ENCODE data around the gene FIBCD1.

Gene FIBCD1

GRCh38 chr9:130930132-130930803, 8.8 kb downstream of the FIBCD1 start:
- Histone ChIP-seq H3K27ac (replicated peaks) (no peak overlapping the region), H3K4me3 (replicated peaks; ENCODE audit: insufficient read depth, low read length) (no peak overlapping the region), H3K27me3 (ENCODE audit: insufficient read depth, poor library complexity, severe bottlenecking) (peaks cover 21% of the 10 kb centered on the region)
- TF ChIP-seq POLR2AphosphoS5 (IDR thresholded peaks at IDR 0.05; ENCODE audit: low read depth): no peak
- no peak for TF ChIP-seq CTCF (IDR thresholded peaks at IDR 0.05; ENCODE audit: insufficient read depth, low read length)
- no peak for TF ChIP-seq REST (IDR thresholded peaks at IDR 0.05; ENCODE audit: insufficient replicate concordance, low read depth)
- no peak for TF ChIP-seq SPI1 (IDR thresholded peaks at IDR 0.05; ENCODE audit: borderline replicate concordance, low read depth)
- TF ChIP-seq GABPA (IDR thresholded peaks at IDR 0.05; ENCODE audit: low read depth): no peak
- DNase-seq (ENCODE audit: low read depth in 1 of 2, low spot score in 1 of 2): no peak

GRCh38 chr9:130929571-130930038, 9.4 kb downstream of the FIBCD1 start:
- peaks cover 23% of the 10 kb centered on the region for H3K27me3 ChIP-seq (ENCODE audit: insufficient read depth, poor library complexity, severe bottlenecking)
- DNase-seq (ENCODE audit: low read depth in 1 of 2, low spot score in 1 of 2): no peak
- TF ChIP-seq GABPA (IDR thresholded peaks at IDR 0.05; ENCODE audit: low read depth) (no peak), REST (IDR thresholded peaks at IDR 0.05; ENCODE audit: insufficient replicate concordance, low read depth) (no peak), SPI1 (IDR thresholded peaks at IDR 0.05; ENCODE audit: borderline replicate concordance, low read depth) (no peak), CTCF (IDR thresholded peaks at IDR 0.05; ENCODE audit: insufficient read depth, low read length) (no peak), POLR2AphosphoS5 (IDR thresholded peaks at IDR 0.05; ENCODE audit: low read depth) (no peak)

GRCh38 chr9:130927995-130928900, 10.8 kb downstream of the FIBCD1 start:
- DNase-seq (ENCODE audit: low read depth in 1 of 2, low spot score in 1 of 2): no peak
- TF ChIP-seq SPI1 (IDR thresholded peaks at IDR 0.05; ENCODE audit: borderline replicate concordance, low read depth): no peak
- TF ChIP-seq POLR2AphosphoS5 (IDR thresholded peaks at IDR 0.05; ENCODE audit: low read depth): no peak
- TF ChIP-seq GABPA (IDR thresholded peaks at IDR 0.05; ENCODE audit: low read depth): no peak
- no peak for TF ChIP-seq CTCF (IDR thresholded peaks at IDR 0.05; ENCODE audit: insufficient read depth, low read length)
- TF ChIP-seq REST (IDR thresholded peaks at IDR 0.05; ENCODE audit: insufficient replicate concordance, low read depth): no peak
- H3K27ac ChIP-seq (replicated peaks): no peak overlapping the region
- peaks cover 22% of the 10 kb centered on the region for H3K27me3 ChIP-seq (ENCODE audit: insufficient read depth, poor library complexity, severe bottlenecking)
- no peak overlapping the region for H3K4me3 ChIP-seq (replicated peaks; ENCODE audit: insufficient read depth, low read length)

More at GRCh38 chr9:130929571-130930038, 9.4 kb downstream of the FIBCD1 start:
- Histone ChIP-seq H3K27ac (replicated peaks) (no peak overlapping the region), H3K4me3 (replicated peaks; ENCODE audit: insufficient read depth, low read length) (no peak overlapping the region)
